ENCODE measurements around the gene WIPI1. TPM values are rescaled to one million over a fixed set of nuclear protein-coding genes. Genes with fewer than 3 reads are reported as not detected.
A peak's percentile ranks its signal among the peaks of the same experiment; 100 is the strongest.

The WIPI1 gene
- total and polyA plus RNA-seq, 10 of the 15 experiments (the other 5 are each of a cell fraction or from before 2014, with no cell fraction given) = 6.5 to 44.5 (median 26.2) TPM

DNA sequence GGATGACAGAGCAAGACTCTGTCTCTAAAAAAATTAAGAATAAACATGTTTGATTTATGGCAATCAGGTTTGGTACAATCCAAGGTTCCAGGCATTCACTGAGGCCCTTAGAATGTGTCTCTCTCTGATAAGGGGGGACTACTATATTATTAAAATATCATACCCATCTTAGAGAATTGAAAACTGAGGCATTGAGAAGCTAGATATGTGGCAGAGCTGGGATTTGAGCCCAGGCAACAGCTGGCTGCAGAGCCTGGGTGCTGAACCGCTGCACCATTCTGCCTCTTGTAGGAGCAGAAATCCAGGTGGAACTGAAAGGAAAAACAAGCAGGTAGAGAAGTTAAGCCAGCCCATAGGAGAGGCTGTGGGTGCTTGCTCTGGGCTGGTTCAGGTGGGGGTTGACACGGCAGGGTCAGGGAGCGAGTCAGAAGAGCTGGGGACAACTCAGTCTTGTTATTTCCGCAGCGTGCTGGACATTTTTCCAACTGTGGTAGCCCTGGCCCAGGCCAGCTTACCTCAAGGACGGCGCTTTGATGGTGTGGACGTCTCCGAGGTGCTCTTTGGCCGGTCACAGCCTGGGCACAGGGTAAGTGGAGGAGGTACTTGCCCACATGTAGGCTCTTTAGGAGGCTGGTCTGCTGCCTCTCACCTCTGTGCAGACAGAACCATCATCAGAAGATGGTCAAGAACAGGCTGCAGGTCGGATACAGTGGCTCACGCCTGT is 62.5 kb downstream of the WIPI1 start:
- TF ChIP-seq CBX5 (IDR thresholded peaks at IDR 0.05; ENCODE audit: low read depth) (peak; percentile 41; the same call in 1 of the 2 replicates), MTA3 (IDR thresholded peaks at IDR 0.05; ENCODE audit: borderline replicate concordance, low read length) (no peak)
- POLR2A ChIA-PET = no interaction called here
- WGBS (ENCODE audit: insufficient coverage, insufficient replicate concordance, low lambda C conversion rate, missing lambda C conversion rate) = 88% methylated on average over 12 of the region's 12 CpGs
- no peak for DNase-seq (ENCODE audit: low read depth, low spot score)
- in situ Hi-C loops (cut with MboI) (no loop called here), intact Hi-C loops (cut with micrococcal nuclease; ENCODE audit: unreplicated experiment) (no loop called here)
- H3K9me3 ChIP-seq (replicated peaks; ENCODE audit: control insufficient read depth, insufficient read depth, low read length) = no peaks in the 10 kb centered on the region
- RAD21 ChIA-PET (ENCODE audit: unreplicated experiment) = no interaction called here
- H3K27me3 ChIP-seq (replicated peaks in 1 of 2; ENCODE audit: control insufficient read depth in 2 of 2, insufficient read depth in 2 of 2, low read length in 1 of 2) = no peaks in the 10 kb centered on the region
- ATAC-seq = no peak
- H3K36me3 ChIP-seq (ENCODE audit: control insufficient read depth in 2 of 2, insufficient read depth in 2 of 2, low read length in 1 of 2) = no peaks in the 10 kb centered on the region
- SMC1A ChIA-PET (ENCODE audit: uncharacterized antibody, unreplicated experiment) = no interaction called here
- CTCF ChIA-PET = no interaction called here
- no peak overlapping the region for H2AFZ ChIP-seq (ENCODE audit: control insufficient read depth, low read depth, low read length)
- no peak for FAIRE-seq
- H3K4me1 ChIP-seq (ENCODE audit: control insufficient read depth, insufficient read depth, low read length) = peaks cover 6% of the 10 kb centered on the region
- H3K9ac ChIP-seq (ENCODE audit: control insufficient read depth, insufficient read depth, low read length) = no peak overlapping the region
- no peaks in the 10 kb centered on the region for H4K20me1 ChIP-seq (ENCODE audit: control insufficient read depth, insufficient read depth)
- no peak overlapping the region for H3K27ac ChIP-seq (ENCODE audit: control insufficient read depth, insufficient read depth)
- no TSS peak for BruUV-seq (replicated peaks)
- no peaks in the 10 kb centered on the region for H3K79me2 ChIP-seq (ENCODE audit: control insufficient read depth, insufficient read depth, low read length)
- no peak overlapping the region for H3K4me3 ChIP-seq
- no peak overlapping the region for H3K4me2 ChIP-seq (ENCODE audit: control insufficient read depth, insufficient read depth)

- Histone ChIP-seq H4K20me1 (ENCODE audit: control insufficient read depth, insufficient read depth) (no peaks in the 10 kb centered on the region), H3K4me2 (ENCODE audit: control insufficient read depth, insufficient read depth) (no peak overlapping the region), H2AFZ (ENCODE audit: control insufficient read depth, low read depth, low read length) (no peak overlapping the region), H3K27me3 (replicated peaks in 1 of 2; ENCODE audit: control insufficient read depth in 2 of 2, insufficient read depth in 2 of 2, low read length in 1 of 2) (no peaks in the 10 kb centered on the region), H3K79me2 (ENCODE audit: control insufficient read depth, insufficient read depth, low read length) (no peaks in the 10 kb centered on the region), H3K9me3 (replicated peaks; ENCODE audit: control insufficient read depth, insufficient read depth, low read length) (no peaks in the 10 kb centered on the region), H3K4me1 (ENCODE audit: control insufficient read depth, insufficient read depth, low read length) (no peaks in the 10 kb centered on the region), H3K36me3 (ENCODE audit: control insufficient read depth in 2 of 2, insufficient read depth in 2 of 2, low read length in 1 of 2) (no peaks in the 10 kb centered on the region), H3K9ac (ENCODE audit: control insufficient read depth, insufficient read depth, low read length) (no peak overlapping the region), H3K4me3 (no peak overlapping the region), H3K27ac (ENCODE audit: control insufficient read depth, insufficient read depth) (no peak overlapping the region)
- in situ Hi-C loops (cut with MboI) = no loop called here
- ATAC-seq (no peak), FAIRE-seq (no peak), DNase-seq (ENCODE audit: low read depth, low spot score) (no peak)
- no TSS peak for BruUV-seq (replicated peaks)
- ChIA-PET RAD21 (ENCODE audit: unreplicated experiment) (no interaction called here), POLR2A (no interaction called here), SMC1A (ENCODE audit: uncharacterized antibody, unreplicated experiment) (no interaction called here), CTCF (interaction anchor here (0.9 kb wide), 1 partner anchor 7 kb away, joined by 3 read pairs; no protein-coding TSS in a partner anchor)
- 53% methylated on average over 16 of the region's 16 CpGs for WGBS (ENCODE audit: insufficient coverage, insufficient replicate concordance, low lambda C conversion rate, missing lambda C conversion rate)
- intact Hi-C loops (cut with micrococcal nuclease; ENCODE audit: unreplicated experiment) = no loop called here
- no peak for TF ChIP-seq YBX1 (IDR thresholded peaks at IDR 0.05)
- TF ChIP-seq ZBTB11 (CRISPR knock-in tag; IDR thresholded peaks at IDR 0.05) = no peak
- no peak for TF ChIP-seq BCL11A (IDR thresholded peaks at IDR 0.05; ENCODE audit: low read depth, low read length)
- no peak for TF ChIP-seq ZNF24 (IDR thresholded peaks at IDR 0.05)
- no peak for TF ChIP-seq JUND (IDR thresholded peaks at IDR 0.05; ENCODE audit: low read depth, low read length)
- TF ChIP-seq ZZZ3 (IDR thresholded peaks at IDR 0.05; ENCODE audit: control insufficient read depth, insufficient read length, low read depth) = no peak
- TF ChIP-seq POLR2A (IDR thresholded peaks at IDR 0.05; ENCODE audit: low read depth, low read length) = no peak
- TF ChIP-seq BACH1 (IDR thresholded peaks at IDR 0.05; ENCODE audit: borderline replicate concordance) = no peak
- no peak for TF ChIP-seq PAX8 (IDR thresholded peaks at IDR 0.05)
These were observed 65.6 kb downstream of the WIPI1 start for GRCh38 chr17:68391561-68392268.
